Head of caudate nucleus (tissue), 42 donors: Measurements from ENCODE around the gene SEC16A.

Source experiments
- DNase-seq, 42 donors: peaks; one replicate each; pipeline versions ENCODE4 v3.0.0 to v3.0.0-alpha.2; 2020 to 2021; ENCODE audit warnings: mixed read lengths in 7 of 42
- intact Hi-C: fragments of 100-400 bp; cut with DNase I; formaldehyde crosslinking; loops from one replicate; pipeline ENCODE4 v1.15.0; 2022

The SEC16A gene

DNA sequence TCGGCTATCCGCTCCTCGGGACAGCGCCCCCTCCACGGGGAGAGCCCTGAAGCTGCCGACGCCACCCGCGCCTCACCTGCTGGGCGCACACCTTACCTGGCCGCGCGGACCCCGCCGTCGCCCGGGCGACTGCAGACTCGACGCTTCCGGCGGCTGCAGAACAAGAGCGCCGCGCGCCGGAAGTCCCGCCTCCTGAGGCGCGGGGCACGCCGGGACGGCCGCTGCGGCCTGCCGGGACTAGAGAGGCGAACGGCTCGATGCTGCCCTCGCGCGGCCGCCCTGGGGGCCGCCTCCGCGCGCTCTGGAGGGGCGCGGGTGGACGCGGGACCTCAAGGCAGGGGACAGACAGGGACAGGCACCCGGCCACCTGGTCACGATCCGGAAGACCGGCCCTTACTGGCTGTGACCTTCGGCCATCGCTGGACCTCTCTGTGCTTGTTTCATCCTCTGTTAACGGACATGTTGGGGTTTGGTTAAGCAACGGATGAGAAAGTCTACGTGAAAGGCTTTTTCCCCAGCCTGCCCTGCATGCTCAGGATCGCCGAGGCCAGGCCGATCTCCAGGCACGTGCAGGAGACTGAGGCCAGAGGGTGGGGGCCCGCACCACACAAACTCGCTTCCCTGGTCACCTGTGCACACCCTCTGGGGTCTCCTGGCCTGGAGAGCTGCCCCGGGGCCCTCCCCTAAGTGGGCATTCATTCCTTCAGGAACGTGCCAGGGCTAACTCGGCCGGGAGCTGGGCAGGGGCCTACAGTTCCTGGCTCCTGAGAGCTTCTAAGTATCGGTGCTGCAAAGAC lies 82.6 kb downstream of the SEC16A start, which contains the start of gene SNAPC4:
TSS of gene SNAPC4 (minus strand) at position 133 of the 797 bp plus-strand sequence. CDS start 1,742 bp downstream, outside the sequence.
- intact Hi-C loops: loop anchor here (5.0 kb wide), 2 partner anchors 38 to 42 kb away; partner anchors contain the start of gene DNLZ
- peak; percentile 50 to 93 (median 85) for DNase-seq

DNA sequence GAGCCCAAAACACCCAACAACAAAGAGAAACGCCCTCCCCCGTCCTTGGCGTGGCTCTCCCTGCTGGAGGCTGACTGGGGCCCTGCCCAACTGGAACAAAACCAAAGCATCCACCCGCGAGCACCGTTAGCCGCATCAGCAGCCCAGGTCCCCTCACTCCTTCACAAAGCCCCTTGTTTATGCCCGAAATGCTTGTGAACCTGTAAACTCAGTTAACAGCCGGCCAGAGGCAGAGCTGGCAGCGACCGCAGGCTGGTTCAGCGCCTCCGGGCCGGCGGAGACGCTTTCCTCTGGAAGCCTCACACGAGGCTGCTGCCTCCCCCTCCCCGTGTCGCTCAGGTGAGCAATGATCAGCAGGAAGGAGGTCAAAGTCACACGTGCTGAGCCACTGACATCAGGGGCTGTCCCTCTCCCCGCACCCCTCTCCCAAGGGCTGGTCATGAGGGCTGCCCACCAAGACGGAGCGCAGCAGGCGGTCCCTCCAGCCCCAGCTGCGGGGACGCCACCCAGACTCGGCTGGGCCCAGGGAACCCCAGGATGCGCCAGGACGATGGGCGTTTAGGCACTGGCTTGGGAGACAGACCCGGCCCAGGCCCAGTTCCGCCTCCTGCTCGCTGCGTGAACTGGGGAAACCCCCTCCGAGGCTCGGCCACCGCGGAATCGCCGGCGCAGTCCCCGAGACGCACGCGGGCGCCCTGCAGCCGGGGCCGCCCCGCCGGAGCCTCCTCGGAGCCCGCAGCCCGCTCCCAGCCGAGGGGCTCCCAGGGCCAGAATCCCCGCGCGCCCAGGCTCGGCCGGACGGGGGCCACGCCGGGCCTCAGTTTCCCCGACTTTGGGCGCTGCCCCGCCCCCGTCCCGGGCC lies 83.4 kb downstream of the SEC16A start:
- peak in 4 of 42 donors; percentile 16 to 23 (median 22) for DNase-seq
- intact Hi-C loops: loop anchor here (5.0 kb wide), 2 partner anchors 37 to 43 kb away; partner anchors contain the start of gene DNLZ

DNA sequence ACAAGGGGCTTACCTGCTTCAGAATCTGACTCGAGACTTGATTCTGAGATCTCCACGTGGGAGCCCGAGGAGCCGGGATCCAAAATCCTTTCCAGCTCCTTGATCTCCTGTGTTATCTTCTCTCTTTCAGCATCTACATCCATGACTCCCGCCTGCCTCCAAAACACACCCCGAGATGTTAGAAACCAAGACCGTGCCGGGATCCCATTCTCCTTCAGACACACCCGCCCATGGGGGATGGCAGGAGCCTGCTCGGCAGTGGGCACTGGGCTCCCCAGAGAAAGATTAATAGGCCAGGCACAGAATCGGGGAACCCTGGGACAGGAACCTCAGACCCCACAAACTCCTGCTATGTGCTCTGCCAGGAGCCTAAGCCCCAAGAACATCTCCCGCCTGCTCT lies 84.6 kb downstream of the SEC16A start:
- DNase-seq: no peak
- intact Hi-C loops: no loop called here

DNA sequence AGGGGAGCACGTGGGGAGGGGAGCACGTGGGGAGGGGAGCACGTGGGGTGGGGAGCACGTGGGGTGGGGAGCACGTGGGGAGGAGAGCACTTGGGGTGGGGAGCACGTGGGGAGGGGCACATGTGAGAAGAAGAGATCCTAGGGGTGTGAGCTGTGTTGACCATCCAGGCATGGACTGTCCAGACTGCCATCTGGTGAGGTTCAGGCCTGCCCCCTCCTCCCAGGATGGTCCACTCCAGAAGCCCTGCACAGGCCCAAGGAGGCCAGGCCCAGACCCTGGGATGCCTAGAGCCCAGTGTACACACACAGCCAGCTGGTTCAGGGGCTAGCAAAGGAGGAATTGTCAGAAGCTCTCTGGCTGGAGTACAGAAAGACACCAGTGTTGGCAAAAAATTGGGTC lies 85.2 kb downstream of the SEC16A start:
- intact Hi-C loops: no loop called here
- no peak for DNase-seq

DNA sequence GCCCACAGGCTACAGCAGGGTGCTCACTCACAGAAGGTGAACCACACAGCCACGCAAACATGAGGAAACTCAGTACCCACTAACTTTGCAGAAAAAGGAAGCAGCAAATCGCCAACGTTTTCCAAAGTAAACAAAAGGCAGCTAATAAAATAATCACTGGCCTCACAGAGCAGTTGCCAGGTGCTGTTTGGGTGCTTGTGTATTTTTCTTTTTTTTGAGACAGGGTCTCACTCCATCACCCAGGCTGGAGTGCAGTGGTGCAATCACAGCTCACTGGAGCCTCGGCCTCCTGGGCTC lies 86.7 kb downstream of the SEC16A start:
- DNase-seq: no peak
- intact Hi-C loops: no loop called here

DNA sequence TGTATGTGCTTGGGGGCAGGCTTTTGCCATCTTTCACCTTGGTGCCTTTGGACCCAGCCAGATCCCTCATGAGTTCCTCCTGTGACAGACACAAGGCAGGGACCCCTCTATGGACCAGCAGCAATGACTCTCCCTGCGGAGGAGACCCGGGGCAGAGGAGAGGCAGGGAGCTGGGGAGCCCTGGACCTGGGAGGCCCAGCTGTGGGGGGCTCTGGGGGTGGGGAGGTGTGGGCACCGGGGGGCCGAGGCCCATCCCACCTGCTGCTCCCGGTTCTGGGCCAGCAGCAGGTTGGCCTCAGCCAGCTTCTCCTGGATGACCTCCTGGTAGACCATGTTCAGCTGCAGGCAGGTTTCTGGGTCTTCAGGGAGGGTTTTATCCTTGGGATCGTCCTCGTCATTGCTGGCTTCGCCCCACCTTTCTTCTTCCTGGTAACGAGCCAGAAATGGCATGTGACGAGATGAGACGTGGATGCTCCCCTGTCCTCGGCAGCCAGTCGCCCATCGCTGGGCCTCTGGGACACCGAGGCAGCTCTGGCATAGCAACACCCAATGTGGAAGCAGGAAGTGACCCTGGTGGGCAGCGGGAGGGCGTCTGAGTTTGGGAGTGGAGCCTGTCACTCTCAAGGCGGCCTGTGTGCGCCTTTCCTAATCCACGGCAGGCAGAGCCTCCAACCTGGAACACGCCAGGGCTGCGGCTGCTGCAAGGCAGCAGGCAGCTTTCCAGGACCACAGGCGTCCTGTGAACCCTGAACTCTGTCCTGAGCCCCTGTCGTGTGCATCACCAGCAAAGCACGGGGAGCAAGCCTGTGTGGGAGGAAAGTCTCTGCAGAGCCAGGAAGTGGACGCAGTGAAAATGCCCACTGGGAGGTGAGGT lies 87.3 kb downstream of the SEC16A start:
- no peak for DNase-seq
- intact Hi-C loops: no loop called here

DNA sequence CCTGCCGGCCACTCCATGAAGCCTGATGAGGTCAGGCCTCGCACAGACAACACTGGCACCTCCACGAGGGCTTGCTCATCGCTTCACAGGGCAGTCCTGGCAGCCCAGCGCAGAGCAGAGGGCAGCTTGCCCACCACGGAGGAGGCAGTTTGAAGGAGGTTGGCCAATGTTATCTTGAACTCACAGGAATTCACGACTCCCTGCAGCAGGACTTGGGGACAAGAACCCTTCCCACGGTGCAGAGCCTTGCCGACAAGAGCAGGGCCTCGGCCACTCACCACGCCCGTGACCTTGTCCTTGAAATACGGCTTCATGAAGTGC lies 87.9 kb downstream of the SEC16A start:
- DNase-seq: no peak
- intact Hi-C loops: no loop called here

DNA sequence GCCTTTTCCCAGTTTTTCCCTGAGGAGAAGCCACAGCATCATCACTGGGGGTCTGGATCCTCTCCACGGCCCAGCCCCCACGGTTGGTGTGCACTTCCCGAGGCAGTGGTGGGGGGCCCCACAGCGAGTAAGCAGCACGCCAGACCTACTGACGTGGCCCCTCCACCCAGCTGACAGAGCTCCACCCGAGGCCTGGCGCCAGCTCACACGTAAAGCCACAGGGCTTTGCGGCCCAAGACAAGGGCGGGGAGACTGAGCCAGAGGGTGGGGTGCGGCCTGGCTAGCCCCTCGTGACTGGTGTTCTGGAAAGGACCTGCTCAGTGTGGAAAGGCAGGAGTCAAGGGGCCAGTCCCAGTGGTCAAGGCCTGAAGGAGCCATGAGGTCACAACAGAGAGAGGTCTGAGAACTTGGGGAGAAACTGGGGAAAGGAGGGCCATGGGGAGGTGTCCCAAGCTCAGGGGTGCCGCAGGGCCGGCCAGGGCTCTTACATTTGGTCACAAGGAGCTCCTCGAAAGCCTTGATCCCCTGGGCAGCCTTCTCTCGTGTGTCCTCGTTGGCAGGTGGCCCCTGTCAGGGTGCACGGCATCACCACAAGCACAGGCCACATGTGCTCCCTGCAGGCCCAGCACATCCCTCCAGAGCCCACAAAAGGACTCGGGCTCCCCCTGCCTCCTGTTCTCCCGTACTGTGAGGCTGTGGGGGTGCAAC lies 88.4 kb downstream of the SEC16A start:
- intact Hi-C loops: no loop called here
- DNase-seq: no peak

DNA sequence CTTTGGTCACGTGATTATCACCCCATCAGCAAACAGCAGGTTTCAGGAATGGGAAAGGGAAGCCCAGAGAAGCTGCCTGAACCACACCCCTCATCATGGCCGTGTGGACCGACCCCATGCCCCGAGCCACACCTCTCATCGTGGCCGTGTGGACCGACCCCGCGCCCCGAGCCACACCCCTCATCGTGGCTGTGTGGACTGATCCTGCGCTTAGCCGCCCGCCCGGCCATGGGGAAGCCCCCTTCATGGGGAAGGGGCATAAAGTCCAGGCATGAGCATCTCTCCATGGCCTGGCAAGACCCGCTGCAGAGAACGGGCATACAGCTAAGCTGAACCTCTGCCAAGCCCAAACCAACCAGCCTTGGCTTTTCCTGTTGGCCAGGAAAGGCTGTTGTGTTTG lies 89.3 kb downstream of the SEC16A start:
- DNase-seq: no peak
- intact Hi-C loops: no loop called here

DNA sequence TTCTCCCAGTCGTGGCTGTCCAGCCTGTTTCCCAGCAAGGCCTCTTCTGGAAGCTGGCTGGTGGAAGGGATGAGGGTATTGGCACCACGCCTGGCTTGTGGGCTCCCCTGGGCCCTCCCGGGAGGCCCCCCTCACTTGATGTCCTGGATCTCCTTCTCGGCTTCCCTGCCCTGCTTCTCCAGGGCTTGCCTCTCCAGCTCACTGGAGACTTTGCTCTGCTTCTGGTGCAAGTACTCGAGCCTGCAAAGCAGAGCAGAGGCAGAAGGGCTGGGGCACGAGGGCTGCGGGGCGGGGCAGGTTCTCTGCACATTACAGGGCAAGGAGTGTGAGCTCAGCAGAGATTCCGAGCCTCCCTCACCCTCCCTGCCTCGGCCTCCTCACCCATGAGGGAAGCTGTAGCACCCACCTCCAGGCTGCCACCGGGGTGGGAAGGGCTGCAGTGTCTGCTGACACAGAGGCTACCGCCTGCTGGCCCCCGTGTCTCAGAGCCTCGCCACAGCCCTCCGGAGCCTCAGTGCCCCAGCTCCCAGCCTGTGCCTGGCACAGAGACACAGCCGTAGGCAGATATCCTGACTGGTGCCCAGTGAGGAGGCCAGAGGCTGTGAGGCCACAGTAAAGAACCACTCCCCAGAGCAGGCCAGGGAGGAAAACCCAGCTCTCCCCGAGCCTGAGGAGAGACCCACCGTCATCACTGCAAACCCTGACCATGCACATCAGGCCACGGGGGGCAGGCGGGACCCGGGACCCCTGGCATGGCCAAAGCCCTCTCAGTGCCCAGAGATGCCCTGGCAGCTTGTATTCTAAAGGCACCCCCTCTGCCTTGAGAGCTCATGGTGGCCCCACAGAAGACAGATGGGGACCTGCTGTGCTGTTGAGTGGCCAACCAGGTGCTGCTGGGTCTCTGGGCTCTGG lies 90.0 kb downstream of the SEC16A start:
- intact Hi-C loops: no loop called here
- peak in 38 of 42 donors; percentile 51 to 93 (median 76) for DNase-seq

DNA sequence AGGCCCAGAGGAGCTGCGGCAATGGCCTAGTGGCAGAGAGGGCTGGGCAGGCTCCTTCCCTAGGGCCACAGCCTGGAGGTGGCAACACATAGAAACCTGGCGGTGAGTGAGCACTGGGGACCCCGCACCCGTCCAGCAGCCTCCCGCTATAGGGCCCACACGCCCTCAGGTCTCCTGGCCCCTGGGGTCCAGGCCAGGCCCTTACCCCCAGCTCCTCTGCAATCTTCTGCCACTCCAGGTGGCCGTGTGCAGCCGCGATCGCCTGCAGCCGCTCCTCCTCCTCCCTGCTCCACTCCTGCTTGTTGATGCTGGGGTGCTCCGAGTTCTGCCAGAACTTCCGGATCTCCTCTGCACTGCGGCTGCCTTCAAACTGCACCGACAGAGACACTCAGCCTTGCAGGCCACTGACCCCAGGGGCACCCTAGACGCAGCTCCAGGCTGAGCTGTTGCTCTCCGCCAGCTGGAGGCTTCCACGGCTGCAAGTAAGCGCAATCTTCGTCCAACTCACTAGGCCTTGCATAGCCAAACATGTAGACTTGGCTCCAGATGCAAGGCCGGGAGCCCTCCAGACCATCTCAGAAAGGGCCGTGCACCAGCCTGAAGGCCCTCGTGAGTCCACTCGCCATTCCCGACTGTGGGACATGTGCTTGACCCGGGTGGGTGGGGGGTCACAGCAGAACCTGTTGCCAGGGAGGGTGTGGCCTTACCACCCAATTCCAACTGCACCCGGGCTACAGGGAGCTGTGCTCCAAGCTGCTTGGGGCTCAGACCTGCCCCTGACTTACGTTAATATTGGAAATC lies 90.9 kb downstream of the SEC16A start:
- no peak for DNase-seq
- intact Hi-C loops: no loop called here
